HG02623 (cell line): ENCODE measurements around the gene LAPTM5.
"Not testable (repeated sequence)": the region's sequence is repeated elsewhere in the genome, so short reads cannot be mapped to it uniquely, and the experiment has no call there.

Source experiments
- ATAC-seq: cut with Tn5 transposase; IDR thresholded peaks from one replicate; pipeline ENCODE4 v1.9.1; 2021; ENCODE audit warnings: moderate library complexity; ENCODE audit not compliant: unreplicated experiment

Gene LAPTM5

GRCh38 chr1:30757352-30758120, at the start of gene LAPTM5:
TSS of gene LAPTM5 (minus strand) at chr1:30757774. CDS start at chr1:30757745, 29 bp downstream.
- ATAC-seq: no peak

GRCh38 chr1:30806381-30807317, 49.1 kb upstream of the LAPTM5 start:
- ATAC-seq: no peak

DNA sequence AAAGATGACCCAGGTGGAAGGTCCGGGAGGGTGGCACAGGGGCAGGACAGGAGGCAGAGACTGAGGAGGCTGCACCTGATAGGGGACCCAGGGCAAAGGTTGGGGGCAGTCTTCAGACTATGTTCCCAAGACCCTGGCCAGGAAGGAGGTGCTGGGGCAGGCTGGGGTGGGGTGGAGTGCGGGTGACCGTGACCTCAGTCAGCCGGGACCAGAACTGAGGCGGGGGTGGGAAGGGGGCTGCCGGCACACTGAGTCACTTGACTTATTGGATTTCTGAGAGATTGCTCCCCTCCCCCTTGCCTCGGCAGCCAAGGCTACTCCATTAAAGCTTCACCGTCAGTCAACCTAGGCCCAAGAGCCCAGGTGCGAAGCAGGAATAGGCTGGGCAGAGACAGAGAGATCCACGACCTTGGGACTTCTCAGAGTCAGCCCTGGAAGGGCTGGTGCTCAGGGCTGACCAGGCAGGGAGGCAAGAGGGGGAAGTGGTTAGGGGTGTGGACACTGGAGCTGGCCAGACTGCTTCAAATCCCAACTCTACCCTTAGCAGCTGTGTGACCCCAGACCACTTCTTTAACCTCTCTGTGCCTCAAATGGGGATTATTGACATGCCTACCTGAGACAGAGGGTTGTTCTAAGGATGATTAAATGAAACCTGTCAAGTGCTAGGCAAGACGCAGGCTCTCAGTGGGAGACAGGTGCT, 47.9 kb upstream of the LAPTM5 start:
- ATAC-seq: no peak

DNA sequence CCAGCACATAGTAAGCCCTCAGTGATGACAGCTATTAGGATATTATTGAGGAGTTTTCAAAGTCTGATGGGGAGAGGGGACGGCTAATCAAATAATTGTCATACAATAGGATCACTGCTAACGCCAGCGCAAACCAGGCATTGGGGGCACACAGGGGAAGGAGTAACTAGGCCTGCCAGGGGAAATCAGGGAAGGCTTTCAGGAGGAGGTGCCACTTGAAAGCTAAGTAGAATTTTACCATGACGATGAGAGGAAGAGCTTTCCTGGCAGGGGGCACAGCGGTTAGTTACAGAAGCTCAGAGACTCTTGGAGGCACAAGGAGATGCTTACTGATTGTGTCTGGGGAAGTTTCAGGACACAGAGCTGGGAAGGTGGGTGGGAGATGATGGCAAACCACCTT, 47.2 kb upstream of the LAPTM5 start:
- no peak for ATAC-seq

- no peak for ATAC-seq
Measured at GRCh38 chr1:30804352-30804751, 46.8 kb upstream of the LAPTM5 start.

DNA sequence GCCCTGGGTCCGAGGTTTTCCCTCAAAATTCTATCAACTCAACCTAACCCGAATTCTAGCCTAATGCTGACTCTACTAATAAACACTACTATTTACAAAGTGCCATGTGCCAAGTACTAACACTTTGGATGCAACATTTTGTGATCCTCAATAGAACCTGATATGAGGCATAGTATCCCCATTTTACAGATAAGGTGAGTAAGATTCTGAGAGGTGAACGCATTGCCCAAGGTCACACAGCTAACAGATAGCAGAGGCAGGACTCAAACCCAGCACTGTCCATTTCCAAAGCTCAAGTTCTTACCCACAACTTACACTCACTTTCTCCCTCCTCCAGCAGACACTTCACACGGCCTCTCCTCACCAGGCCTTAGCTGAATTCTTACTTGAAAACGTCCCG, 46.0 kb upstream of the LAPTM5 start:
- no peak for ATAC-seq

DNA sequence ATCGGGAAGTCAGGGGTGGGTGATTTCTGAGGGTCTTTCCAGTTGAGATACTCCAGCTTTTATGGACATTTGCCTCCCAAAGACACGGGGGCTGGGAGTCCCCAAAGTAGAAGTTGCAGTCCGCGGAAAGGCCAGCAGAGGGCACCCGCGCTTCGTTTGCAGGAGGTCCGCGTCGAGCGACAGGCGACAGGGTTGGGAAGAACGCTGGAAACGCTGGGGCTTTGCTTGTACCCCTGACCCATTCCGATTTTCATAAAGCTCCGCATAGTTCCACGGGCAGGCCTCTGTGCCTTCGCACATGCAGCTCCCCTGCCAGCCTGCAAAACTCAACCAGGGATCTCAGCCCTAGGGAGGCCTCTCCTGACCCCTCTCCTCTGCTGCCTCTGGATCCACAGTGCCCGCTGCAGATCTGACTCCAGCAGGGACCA, 44.2 kb upstream of the LAPTM5 start:
- no peak for ATAC-seq

GRCh38 chr1:30799233-30799511, 41.6 kb upstream of the LAPTM5 start:
- ATAC-seq: no peak

- ATAC-seq: no peak
Measured at GRCh38 chr1:30798389-30799232, 41.0 kb upstream of the LAPTM5 start.

DNA sequence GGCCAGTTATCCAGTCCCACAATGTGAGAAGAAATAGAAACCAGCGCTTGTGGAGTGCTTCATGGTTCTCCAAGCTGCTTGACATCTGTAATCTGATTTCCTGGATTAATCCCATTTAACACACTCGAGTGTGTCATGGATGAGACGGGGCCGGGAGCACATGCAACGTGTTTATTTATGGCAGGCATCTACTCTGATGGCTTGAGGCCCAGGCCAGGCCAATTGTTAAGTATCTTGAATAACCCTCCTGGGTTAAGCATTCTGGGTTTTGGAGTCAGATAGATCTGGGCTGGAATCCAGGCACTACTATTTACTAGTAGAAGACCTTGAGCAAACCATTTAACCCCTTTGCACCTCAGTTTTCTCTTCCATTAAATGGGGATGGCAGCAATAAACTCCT, 37.5 kb upstream of the LAPTM5 start:
- no peak for ATAC-seq

GRCh38 chr1:30794260-30794659, 36.7 kb upstream of the LAPTM5 start:
- ATAC-seq: no peak

- ATAC-seq: no peak
Measured at GRCh38 chr1:30793209-30793608, 35.6 kb upstream of the LAPTM5 start.

DNA sequence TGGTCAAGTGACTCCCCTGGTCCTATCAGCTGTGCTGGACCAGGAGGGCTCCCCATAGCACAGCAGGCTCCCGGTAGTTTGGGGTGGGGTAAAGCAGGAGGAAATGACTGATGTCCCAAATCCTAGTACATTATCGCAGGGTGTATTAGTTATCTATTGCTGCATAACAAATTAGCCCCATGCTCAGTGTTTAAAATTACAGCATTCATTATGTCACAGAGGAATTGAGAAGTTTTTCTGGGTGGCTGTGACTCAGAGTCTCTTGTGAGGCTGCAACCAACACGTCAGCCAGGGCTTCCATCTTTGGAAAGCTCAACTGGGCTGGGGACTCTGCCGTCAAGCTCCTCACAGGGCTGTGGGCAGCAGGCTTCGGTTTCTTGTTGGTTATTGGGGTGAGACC, 34.3 kb upstream of the LAPTM5 start:
- no peak for ATAC-seq

DNA sequence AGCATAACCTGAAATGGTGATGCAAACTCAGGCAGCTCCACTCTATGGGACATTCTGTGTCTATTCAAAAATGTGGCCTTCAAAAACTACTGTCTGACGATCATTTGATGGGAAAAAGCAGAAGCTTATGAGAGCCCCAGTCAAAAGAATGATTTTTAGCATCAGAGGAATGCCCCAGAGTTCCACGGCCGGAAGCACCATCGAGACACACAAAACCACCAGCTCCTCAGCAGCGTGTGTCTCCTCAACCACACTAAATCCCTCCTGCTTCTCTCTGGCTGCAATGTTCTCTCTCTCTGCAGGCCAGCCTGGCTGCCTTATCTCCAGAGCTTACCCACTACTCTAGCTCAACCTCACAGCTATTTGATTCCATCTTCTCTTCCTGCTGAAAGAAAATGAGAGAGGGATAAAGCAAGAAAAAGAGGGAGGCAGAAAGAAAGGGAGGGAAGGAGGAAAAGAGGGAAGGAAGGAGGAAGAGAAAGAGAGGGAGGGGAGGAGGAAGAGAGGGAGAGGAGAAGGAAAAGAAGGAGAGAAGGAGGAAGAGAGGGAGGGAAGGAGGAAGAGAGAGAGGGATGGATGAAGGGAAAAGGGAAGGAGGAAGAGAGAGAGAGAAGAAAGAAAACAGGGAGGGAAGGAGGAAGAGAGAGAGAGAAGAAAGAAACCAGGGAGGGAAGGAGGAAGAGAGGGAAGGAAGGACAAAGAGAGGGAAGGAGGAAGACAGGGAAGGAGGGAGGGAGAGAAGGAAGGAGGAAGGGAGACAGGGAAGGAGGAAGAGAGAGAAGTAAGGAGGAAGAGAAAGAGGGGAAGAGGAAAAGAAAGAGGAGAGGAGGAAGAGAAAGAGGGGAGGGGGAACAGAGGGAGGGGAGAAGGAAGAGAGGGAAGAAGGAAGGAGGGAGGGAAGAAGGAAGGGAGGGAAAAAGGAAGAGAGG, 33.5 kb upstream of the LAPTM5 start:
- no peak for ATAC-seq

DNA sequence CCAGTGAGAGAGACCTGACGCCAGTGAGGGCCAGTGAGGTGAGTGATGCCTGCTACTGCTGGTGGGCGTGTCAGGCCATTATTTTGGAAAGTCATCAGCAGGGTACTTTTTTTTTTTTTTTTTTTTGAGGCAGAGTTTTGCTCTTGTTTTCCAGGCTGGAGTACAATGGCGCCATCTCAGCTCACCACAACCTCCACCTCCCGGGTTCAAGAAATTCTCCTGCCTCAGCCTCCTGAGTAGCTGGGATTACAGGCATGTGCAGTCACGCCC, 32.6 kb upstream of the LAPTM5 start:
- ATAC-seq: not testable (repeated sequence)

GRCh38 chr1:30789388-30790255, 32.0 kb upstream of the LAPTM5 start:
- no peak for ATAC-seq

DNA sequence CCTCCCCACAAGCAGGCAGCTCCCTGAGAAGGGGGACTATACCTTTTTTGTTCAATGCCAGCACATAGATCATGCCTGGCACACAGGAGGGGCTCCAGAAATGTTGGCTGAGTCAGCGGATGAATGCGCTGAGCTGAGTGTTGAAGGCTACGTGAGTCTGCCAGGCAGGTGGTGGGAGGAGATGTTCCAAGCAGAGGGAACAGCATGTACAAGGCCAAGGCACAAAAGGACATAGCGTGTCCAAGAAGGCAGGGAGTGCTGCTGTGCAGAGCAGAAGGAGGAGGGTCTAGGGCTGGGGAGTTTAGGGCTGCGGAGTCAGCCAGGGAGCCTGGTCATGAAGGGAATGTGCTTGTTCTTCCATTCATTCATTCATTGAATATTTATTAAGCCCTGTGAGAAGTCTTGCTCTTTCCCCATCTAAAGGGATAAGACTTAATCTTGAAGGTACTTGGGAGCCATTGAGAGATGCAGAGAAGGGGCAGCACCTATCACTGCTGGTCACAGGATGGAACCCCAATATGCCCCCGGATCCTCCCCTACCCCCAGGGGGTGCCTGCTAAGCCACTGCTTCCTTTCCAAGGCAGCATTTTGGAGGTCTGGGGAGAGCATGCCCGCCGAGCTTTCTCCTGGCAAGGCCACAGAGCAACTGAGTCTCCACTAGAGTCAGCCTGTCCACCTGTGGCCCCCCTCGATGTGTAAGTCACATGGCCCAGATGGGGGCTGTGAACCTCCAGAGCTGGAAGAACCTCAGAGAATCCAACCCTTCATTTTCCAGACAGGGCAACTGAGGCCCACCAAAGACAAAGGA, 31.2 kb upstream of the LAPTM5 start:
- no peak for ATAC-seq

DNA sequence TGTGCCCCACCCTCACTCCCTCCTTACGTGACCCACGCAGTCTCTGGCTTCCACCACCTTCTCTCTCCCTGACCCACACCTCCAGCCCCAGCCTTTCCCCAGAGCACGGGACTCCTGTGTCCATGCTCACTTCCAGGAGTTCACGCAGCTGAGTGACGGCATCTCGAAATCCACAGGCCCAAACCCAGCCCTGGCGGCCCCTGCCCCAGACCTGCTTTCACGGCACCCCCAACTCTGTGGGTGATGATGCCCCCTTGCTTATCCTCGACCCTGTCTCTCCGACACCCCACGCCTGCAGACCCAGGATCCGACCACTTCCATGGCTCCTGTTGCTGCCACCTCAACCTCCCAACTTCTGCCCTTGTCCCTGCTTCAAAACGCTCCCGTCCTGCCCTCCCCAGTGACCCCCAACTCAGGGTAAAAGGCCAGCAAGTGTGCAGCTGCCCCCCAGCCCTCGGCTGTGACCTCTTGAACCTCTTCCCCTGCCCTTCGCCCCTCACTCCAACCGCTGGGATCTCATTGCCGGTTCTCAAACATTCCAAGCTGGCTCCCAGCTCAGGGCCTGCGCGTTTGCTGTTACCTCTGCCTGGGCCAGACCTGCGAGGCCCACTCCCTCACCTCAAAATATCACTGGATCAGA, 30.4 kb upstream of the LAPTM5 start:
- ATAC-seq: no peak
